Activated gamma-delta T cell treated with anti-CD3 and anti-CD28 coated beads, Interleukin-2, amount 50 U/mL, for 16 hours (primary cell): ENCODE data around the gene AIMP1.
A peak's percentile ranks its signal among the peaks of the same experiment; 100 is the strongest.

Experiments used
- DNase-seq: peaks from one replicate; pipeline ENCODE4 v3.0.0-alpha.2; 2020; ENCODE audit warnings: low read depth

Gene AIMP1

DNA sequence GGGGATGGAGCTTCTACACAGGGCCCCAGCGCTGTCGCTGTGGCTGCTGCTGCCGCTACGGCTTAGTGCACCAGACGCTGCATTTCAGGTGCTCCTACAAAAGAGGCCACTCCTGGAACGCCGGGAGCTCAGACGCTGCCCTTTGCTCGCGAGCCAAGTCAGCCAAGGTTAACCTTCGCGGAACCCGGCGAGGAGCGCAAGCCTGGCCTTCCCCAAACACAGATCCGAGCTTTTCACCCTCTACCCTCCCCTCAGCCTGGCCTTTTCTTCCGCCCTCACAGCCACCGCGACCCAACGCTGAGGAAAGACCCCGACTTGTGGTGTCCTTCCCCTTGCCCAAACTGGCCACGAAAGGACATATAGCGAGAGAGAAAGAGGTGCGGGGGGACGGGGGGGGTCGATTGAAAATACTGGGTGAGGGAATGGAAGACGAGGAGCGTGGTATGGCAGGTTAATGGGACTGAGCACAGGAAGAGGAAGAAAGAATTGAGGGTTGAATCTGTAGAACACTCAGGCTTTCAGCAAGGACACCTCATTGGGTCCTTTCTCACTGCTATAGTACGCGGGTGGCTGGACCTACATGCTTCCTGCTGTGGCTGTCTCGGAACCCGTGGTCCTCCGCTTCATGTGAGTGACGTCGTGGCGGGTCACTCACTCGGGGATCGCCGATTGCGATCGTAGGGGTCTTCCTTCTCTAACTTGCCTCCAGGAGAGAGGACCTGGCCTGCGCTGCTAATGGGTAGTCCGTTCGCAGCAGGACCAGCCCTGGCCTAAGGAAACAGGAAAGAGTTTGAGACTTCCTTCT lies at the start of gene AIMP1, which contains the start of gene TBCK:
Gene AIMP1 (plus strand): TSS at position 583 of the 805 bp plus-strand sequence. CDS start 8,460 bp downstream, outside the sequence.
Gene TBCK (minus strand): TSS at position 242 of the 805 bp plus-strand sequence. CDS start 7,249 bp downstream, outside the sequence.
- DNase-seq = peak; percentile 81

- DNase-seq = no peak
These were observed 47.6 kb upstream of the AIMP1 start for GRCh38 chr4:106268786-106269185.

DNA sequence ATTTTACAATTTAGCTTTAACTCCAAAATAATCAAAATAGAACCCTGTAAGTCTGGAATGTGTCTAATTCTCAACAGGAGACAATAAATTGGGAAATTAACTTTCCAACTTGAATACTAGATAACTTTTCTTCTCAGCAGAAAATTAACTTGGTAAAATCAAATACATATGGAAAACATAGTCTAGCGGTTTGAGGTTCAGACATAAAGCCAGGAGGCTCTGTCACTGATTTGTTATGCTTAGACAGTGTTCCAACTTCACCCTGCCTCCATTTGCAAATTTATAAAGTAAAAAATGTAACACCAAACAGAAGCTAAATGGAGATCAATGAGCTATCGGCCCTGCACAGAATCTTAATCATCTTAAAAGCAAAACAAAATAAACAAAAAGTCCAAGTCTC lies 46.6 kb upstream of the AIMP1 start:
- no peak for DNase-seq

DNA sequence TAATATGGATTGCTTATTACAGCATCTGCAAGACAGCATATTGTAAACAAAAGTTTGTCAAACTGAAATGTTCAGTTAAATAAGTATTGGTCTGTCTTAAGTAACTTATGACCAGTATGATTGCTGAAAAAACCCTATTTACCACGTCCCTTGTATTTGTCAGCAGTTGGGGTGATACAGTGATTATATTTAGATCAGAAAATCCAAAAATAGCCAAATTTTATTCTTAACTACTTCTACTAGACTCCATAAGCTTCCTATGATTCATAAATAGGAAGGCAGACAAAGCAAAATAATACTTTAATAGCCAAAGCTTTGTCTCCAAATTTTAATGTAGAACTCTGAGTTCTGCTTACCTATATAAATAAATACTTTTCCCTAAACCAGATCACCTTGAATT lies 45.6 kb upstream of the AIMP1 start:
- DNase-seq = no peak

DNA sequence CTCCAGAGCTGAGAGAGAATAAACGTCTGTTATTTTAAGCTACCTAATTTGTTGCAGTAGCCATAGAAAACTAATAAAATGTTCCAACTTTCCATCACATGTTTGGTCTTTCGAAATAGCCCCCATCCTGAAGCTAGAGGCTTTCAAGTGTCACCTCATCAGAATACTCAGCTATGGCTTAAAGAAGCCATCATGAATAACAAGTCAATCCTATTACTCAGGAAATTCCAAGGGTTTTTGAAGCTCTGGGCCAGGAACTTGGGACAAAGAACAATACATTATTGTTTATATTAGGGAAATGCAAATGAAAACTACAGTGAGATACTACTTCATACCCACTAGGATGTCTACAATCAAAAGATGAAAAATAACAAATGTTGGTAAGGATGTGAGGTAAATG lies 42.5 kb upstream of the AIMP1 start:
- no peak for DNase-seq

DNA sequence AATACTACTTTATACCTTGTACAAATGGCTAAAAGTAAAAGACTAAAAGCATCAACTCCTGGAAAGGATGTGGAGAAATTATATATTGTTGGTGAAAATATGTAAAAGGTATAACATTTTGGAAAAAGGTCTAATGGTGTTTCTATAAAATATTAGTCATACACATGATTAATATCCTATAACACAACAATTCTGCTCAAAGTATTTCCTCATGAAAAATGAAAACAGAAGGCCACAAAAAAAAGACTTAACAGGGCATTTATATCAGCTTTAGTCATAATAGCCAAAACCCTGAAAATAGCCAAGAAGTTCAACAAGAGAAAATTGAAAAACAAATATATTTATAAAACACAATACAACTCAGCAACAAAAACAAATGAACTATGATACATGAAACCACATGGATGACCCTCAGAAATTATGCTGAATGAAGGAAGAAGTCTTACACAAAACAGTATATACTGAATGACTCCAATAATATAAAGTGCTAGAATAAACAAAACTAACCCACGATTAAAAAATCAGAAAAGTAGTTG lies 39.1 kb upstream of the AIMP1 start:
- no peak for DNase-seq

- no peak for DNase-seq
These were observed 32.1 kb upstream of the AIMP1 start for GRCh38 chr4:106284227-106284626.

DNA sequence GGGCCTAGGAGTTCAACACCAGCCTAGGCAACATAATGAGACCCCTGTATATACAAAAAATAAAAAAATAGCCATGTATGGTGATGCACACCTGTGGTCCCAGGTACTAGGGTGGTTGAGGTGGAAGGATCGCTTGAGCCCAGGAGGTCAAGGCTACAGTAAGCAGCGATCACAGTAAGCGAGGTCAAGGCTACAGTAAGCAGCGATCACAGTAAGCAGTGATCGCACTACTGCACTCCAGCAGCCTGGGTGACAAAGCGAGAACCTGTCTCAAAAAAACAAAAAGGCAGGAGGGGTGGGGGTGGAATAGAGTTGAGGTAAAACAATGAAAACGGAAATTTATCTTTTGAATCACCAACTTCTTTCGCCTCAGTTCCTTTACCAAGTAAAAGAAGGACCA lies 29.7 kb upstream of the AIMP1 start:
- no peak for DNase-seq

GRCh38 chr4:106287353-106287969 lies 28.9 kb upstream of the AIMP1 start:
- no peak for DNase-seq

GRCh38 chr4:106289737-106290136 lies 26.6 kb upstream of the AIMP1 start:
- DNase-seq = no peak

GRCh38 chr4:106291678-106292077 lies 24.7 kb upstream of the AIMP1 start:
- DNase-seq = no peak

DNA sequence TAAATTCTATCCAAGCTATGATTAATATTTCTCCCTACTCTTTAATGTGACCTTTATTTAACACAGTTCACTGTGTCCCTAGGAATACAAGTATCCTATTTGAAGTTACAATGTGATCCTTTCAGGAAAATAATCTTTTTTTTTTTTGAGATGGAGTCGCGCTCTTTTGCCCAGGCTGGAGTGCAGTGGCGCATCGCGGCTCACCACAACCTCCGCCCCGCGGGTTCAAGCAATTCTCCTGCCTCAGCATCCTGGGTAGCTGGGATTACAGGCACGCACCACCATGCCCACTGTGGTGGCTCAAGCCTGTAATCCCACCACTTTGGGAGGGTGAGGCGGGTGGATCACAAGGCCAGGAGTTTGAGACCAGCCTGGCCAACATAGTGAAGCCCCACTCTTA lies 22.3 kb upstream of the AIMP1 start:
- DNase-seq = no peak

- DNase-seq = no peak
These were observed 18.9 kb upstream of the AIMP1 start for GRCh38 chr4:106297245-106298035.

GRCh38 chr4:106299977-106300376 lies 16.4 kb upstream of the AIMP1 start:
- DNase-seq = no peak

DNA sequence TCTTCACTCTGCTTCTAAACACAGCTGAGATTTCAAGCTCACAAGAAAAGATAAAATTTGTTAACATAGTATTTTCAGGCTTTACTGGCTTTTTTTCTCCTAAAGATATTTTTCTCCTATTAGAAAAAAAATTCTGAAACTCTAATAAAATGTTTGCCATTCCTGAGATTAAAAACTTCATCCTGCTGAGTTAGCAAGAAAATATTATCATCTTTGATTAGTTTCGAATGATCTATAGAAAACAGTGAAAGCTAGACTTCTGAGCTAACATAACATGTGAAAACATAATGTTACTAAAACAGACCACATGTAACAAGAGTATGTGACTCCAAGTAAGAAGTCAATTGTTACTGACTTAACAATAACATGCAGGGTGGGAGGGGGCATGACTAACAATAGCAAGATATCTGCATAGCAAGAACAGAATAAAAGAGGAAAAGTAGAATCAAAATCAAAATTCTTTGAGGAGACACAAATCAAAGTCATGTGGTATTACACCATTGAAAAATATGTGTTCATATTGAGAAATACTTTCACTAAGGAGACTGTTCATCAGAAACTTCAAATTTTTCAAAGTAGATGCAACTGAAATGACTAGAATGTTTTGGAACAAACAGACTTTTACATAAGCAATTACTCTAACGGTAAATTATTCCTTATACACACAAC lies 14.8 kb upstream of the AIMP1 start:
- DNase-seq = no peak

DNA sequence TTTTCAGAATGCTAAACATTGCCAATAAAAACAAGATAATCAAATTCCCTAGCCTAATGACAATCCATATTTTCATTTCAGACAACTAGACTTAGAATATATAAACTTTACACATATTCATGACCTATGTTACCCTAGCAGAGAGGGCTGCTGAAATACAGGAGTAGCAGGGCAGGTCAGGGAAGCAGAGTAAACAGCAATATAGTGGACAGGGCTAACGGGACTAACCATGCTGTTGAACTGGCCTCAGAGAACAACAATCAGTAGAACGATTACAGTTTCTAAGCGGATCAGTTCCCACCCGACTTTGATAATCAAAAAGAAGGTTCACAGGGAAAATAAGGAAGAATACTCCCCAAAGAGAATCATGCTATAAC lies 14.3 kb upstream of the AIMP1 start:
- no peak for DNase-seq

GRCh38 chr4:106303548-106304281 lies 12.6 kb upstream of the AIMP1 start:
- no peak for DNase-seq

- no peak for DNase-seq
These were observed 11.7 kb upstream of the AIMP1 start for GRCh38 chr4:106304632-106305031.

DNA sequence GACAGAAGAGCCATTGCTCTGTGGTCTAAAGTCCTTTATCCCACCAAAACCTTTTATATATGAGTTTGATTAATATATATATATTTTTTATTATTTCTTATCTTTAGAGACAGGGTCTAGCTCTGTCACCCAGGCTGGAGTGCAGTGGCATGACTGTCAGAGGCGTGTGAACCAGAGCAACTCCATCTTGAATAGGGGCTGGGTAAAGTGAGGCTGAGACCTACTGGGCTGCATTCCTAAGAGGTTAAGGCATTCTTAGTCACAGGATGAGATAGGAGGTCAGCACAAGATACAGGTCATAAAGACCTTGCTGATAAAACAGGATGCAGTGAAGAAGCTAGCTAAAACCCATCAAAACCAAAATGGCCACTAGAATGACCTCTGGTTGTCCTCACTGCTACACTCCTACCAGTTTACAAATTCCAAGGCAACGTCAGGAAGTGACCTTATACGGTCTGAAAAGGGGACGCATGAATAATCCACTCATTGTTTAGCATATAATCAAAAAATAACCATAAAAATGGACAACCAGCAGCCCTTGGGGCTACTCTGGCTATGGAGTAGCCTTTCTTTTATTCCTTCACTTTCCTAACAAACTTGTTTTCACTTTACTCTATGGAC lies 10.8 kb upstream of the AIMP1 start:
- DNase-seq = no peak

DNA sequence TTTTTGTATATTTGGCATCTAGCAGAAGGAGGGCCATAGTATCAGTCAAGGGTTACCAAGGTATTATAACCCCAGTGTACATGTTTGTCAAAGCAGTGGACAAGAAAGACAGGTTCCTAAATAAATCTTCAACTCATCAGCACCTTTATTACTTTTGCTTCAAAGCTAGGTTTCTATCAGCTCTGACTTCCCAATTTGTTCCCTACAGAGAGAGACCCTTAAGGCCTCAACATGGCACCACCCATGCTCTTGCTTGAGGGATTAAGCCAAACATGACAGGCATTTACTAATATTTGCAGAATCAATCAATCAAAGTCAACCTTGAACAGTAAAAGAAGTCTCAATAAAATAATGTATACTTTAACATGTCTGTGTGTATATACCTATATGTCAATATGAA lies 9.8 kb upstream of the AIMP1 start:
- no peak for DNase-seq

DNA sequence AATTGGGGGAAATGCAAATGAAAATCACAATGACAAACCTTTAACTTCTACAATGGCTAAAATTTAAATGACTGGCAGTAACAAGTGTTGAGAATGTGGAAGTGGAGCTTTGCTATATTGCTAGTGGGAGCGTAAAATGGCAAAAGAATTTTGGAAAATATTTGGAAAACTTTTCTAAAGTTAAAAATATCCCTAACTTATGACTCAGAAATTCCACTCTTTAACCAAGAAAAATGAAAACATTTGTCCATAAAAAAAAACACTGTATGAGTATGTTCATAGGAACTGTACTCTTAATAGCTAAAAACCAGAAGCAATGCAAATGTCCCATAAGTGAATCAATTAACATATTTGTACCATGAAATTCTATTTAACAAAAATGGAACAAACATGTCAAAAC lies 4.0 kb upstream of the AIMP1 start:
- DNase-seq = no peak
